Measurements from ENCODE around the gene TENM4.

Gene TENM4

DNA sequence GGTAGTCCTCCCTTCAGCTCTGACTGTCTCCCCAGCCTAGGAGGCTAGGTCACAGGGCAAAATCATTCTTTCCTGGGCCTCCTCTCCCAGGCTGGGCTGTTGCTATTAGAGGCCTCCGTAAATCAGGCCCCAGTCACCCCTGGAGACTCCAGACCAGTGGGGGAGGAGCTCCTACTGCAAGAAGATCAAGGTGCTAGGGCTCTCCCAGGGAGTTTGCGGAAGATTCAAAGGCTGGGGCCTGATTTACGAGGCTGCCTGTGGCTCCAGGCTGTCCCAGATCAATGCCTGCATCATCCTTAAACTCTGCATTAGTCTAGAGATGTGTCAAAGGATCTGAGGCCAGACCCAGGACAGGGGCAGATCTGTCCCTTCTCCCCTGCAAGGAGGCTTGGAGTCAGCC is 346.2 kb downstream of the TENM4 start:
- in situ Hi-C loops (cut with HindIII; ENCODE audit: low pct_ligation_motif_present, low sequenced_read_pairs) = no loop called here
- Histone ChIP-seq H3K27me3 (replicated peaks) (no peaks in the 10 kb centered on the region), H3K27ac (no peak overlapping the region), H3K4me3 (ENCODE audit: low read depth, low read length) (no peak overlapping the region), H3K36me3 (replicated peaks) (no peaks in the 10 kb centered on the region)
- DNase-seq = no peak
- TF ChIP-seq, protein P1, sequence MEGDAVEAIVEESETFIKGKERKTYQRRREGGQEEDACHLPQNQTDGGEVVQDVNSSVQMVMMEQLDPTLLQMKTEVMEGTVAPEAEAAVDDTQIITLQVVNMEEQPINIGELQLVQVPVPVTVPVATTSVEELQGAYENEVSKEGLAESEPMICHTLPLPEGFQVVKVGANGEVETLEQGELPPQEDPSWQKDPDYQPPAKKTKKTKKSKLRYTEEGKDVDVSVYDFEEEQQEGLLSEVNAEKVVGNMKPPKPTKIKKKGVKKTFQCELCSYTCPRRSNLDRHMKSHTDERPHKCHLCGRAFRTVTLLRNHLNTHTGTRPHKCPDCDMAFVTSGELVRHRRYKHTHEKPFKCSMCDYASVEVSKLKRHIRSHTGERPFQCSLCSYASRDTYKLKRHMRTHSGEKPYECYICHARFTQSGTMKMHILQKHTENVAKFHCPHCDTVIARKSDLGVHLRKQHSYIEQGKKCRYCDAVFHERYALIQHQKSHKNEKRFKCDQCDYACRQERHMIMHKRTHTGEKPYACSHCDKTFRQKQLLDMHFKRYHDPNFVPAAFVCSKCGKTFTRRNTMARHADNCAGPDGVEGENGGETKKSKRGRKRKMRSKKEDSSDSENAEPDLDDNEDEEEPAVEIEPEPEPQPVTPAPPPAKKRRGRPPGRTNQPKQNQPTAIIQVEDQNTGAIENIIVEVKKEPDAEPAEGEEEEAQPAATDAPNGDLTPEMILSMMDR (IDR thresholded peaks at IDR 0.05; ENCODE audit: low read depth, low read length, missing control alignments) = no peak

DNA sequence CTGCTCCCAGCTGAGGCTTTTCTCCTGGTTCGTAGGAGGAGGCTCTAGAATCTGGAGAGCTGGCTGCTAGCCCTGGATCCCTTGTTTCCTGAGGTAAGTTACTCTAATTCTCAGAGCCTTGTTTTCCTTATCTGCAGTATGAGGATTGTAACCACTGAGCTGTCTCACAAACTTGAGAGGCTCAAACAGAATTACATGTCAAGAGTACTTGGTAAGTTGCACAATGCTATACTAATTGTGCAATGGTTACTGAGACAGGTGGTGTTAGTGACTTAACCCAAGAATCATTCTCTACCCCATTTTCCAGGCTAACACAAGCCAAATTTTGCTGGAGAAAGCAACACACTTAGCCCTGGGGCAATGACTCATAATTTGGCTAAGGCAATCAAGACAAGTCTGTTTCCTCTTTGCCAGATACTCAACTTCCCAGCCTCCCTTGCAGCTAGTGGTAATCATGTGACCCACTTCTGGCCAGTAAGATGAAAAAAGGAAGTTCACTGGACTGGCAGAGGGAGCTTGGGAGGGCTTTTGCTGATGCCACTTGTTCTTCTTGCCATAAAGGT is 348.0 kb downstream of the TENM4 start:
- Histone ChIP-seq H3K4me3 (ENCODE audit: low read depth, low read length) (no peak overlapping the region), H3K36me3 (replicated peaks) (no peaks in the 10 kb centered on the region), H3K27ac (no peak overlapping the region), H3K27me3 (replicated peaks) (no peaks in the 10 kb centered on the region)
- peak; percentile 42 for DNase-seq
- TF ChIP-seq, protein P1 (IDR thresholded peaks at IDR 0.05; ENCODE audit: low read depth, low read length, missing control alignments) = no peak
- in situ Hi-C loops (cut with HindIII; ENCODE audit: low pct_ligation_motif_present, low sequenced_read_pairs) = no loop called here

DNA sequence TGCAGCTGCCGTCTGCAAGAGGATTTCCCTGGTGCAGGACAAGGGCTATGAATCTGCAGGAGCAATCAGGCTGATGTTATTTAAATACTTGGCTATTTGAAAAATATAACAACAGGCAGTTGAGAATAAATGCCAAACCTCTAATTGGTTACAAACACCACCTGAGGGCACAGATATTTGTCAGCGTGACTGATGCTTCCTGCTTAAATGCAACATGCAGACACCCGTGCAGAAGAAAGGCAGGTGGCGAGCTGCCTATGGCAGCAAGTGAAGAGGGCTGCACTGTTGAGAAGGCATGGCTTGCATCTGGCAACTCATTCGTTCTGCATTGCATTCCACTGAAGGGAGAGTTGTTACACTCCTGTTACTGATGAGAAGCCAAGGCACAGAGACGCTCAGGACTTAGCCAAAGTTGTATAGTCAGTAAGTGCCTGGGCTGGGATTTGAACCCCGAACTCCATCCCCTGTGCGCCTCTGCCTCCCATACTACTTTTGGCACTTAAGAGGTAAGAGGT is 350.6 kb downstream of the TENM4 start:
- Histone ChIP-seq H3K4me3 (ENCODE audit: low read depth, low read length) (no peak overlapping the region), H3K27ac (no peak overlapping the region), H3K27me3 (replicated peaks) (no peaks in the 10 kb centered on the region), H3K36me3 (replicated peaks) (no peaks in the 10 kb centered on the region)
- no peak for DNase-seq
- TF ChIP-seq, protein P1 (IDR thresholded peaks at IDR 0.05; ENCODE audit: low read depth, low read length, missing control alignments) = no peak
- in situ Hi-C loops (cut with HindIII; ENCODE audit: low pct_ligation_motif_present, low sequenced_read_pairs) = no loop called here

DNA sequence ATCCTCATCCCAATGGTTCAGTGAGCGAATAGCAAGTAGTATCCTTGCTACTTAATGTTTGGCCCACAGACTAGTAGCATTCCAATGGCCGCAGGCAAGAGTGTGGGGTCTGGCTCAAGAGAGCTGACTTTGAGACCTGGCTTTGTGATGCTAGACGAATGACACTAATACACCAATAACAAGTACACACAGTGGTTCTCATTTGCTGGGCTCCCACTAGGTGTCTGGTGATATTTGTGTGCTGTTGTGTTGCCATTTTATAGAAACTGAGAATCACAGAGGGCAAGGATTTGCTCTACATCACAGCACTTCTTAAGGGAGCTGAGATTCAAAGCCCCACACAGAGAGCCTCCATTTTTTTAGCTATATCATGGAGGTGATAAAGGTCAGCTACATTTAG is 351.2 kb downstream of the TENM4 start:
- Histone ChIP-seq H3K27me3 (replicated peaks) (no peaks in the 10 kb centered on the region), H3K36me3 (replicated peaks) (no peaks in the 10 kb centered on the region), H3K27ac (no peak overlapping the region), H3K4me3 (ENCODE audit: low read depth, low read length) (no peak overlapping the region)
- TF ChIP-seq, protein P1 (IDR thresholded peaks at IDR 0.05; ENCODE audit: low read depth, low read length, missing control alignments) = no peak
- no peak for DNase-seq
- in situ Hi-C loops (cut with HindIII; ENCODE audit: low pct_ligation_motif_present, low sequenced_read_pairs) = no loop called here

DNA sequence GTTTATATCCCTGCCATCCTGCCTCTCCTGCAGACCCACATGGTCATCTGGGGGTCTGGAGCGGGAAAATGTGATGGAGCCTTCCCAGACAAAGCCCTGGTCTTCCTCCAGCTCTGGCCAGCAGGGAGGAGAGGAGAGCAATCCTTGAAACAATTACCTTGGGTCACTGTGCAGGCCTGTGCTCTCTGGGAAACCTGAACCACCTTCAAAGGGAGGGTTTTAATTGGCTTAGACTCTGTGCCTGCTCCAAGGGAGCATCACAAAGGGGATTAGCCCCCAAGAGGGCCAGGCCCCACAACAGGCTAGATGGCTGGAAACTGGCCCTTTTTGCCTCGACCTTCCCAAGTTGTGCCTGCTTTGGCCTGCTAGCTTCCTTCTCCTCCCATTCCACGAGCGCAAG is 351.9 kb downstream of the TENM4 start:
- in situ Hi-C loops (cut with HindIII; ENCODE audit: low pct_ligation_motif_present, low sequenced_read_pairs) = no loop called here
- Histone ChIP-seq H3K27ac (no peak overlapping the region), H3K36me3 (replicated peaks) (no peaks in the 10 kb centered on the region), H3K27me3 (replicated peaks) (no peaks in the 10 kb centered on the region), H3K4me3 (ENCODE audit: low read depth, low read length) (no peak overlapping the region)
- DNase-seq = no peak
- TF ChIP-seq, protein P1 (IDR thresholded peaks at IDR 0.05; ENCODE audit: low read depth, low read length, missing control alignments) = no peak

DNA sequence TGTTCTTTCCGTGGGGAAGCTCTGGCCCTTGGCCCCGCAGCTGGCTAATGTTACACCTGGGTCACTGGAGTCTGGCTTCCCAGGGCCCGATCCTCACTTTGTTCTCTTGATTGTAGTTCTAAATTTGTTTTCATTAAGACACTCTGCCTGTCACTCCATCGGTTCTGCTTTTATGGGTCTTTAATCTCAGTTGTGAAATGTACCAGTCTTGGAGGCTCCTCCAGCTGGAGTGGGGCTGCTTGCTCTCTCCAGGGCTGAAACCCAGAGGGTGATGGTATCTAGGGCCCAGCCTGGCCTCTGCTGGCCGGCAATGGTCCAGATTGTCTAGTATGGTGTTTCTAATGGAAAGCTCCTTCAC is 352.9 kb downstream of the TENM4 start:
- no peaks in the 10 kb centered on the region for H3K27me3 ChIP-seq (replicated peaks)
- no peaks in the 10 kb centered on the region for H3K36me3 ChIP-seq (replicated peaks)
- TF ChIP-seq, protein P1 (IDR thresholded peaks at IDR 0.05; ENCODE audit: low read depth, low read length, missing control alignments) = peak; percentile 46
- peak overlapping the region; percentile 6 for H3K27ac ChIP-seq
- peak; percentile 7 for DNase-seq
- in situ Hi-C loops (cut with HindIII; ENCODE audit: low pct_ligation_motif_present, low sequenced_read_pairs) = no loop called here
- H3K4me3 ChIP-seq (ENCODE audit: low read depth, low read length) = no peak overlapping the region

Data from brain microvascular endothelial cell (primary cell).